Kidney (tissue), 14 donors: ENCODE data around the gene ME3. TPM values are rescaled to one million over a fixed set of nuclear protein-coding genes. Genes with fewer than 3 reads are reported as not detected.

Experiments used
- DNase-seq, 5 donors: peaks; one replicate each; pipeline ENCODE4 v3.0.0-alpha.2; 2013 to 2020
- FAIRE-seq: peaks from 2 replicates; lab custom pipeline; 2012; peaks lifted over from hg19 to GRCh38; lab: Jason Lieb, UNC
- H3K27ac ChIP-seq, 2 donors: one replicate each; pipeline ENCODE4 v1.7.0; 2013; ENCODE audit warnings: low read depth in 2 of 2, low read length in 2 of 2, inconsistent platforms in 1 of 2
- H3K27me3 ChIP-seq: one replicate; pipeline ENCODE4 v1.7.1; 2013; ENCODE audit warnings: low read length, inconsistent platforms; ENCODE audit not compliant: control insufficient read depth, insufficient read depth
- H3K36me3 ChIP-seq, 3 donors: one replicate each; pipeline versions ENCODE4 v1.7.0 to v1.7.1; 2013; ENCODE audit warnings: low read length in 3 of 3, control low read depth in 1 of 3, inconsistent platforms in 1 of 3; ENCODE audit not compliant: insufficient read depth in 3 of 3, control insufficient read depth in 2 of 3
- H3K4me1 ChIP-seq, 3 donors: one replicate each; pipeline versions ENCODE4 v1.7.0 to v1.7.1; 2013; ENCODE audit warnings: low read length in 3 of 3, inconsistent platforms in 1 of 3, low read depth in 1 of 3; ENCODE audit not compliant: control insufficient read depth in 2 of 3, insufficient read depth in 2 of 3
- H3K4me3 ChIP-seq, 3 donors: one replicate each; pipeline versions ENCODE4 v1.7.0 to v1.8.1; 2013; ENCODE audit warnings: low read length in 3 of 3, control low read depth in 1 of 3, inconsistent platforms in 1 of 3
- H3K9ac ChIP-seq, 3 donors: one replicate each; pipeline versions ENCODE4 v1.7.0 to v1.7.1; 2013; ENCODE audit warnings: low read length in 3 of 3, control low read depth in 1 of 3, inconsistent platforms in 1 of 3
- H3K9me3 ChIP-seq, 3 donors: one replicate each; pipeline versions ENCODE4 v1.7.0 to v1.7.1; 2013; ENCODE audit warnings: low read length in 3 of 3, control low read depth in 1 of 3, inconsistent platforms in 1 of 3; ENCODE audit not compliant: control insufficient read depth in 2 of 3, insufficient read depth in 1 of 3
- CTCF ChIP-seq: IDR thresholded peaks from 3 replicates; pipeline ENCODE4 v1.5.1; 2012; ENCODE audit warnings: mild to moderate bottlenecking, moderate library complexity, borderline replicate concordance; ENCODE audit not compliant: insufficient read depth; ENCODE audit errors: extremely low read depth
- intact Hi-C: fragments of 100-400 bp; cut with DNase I; formaldehyde crosslinking; loops from one replicate; pipeline ENCODE4 v1.11.1; 2022
- polyA plus RNA-seq: library from polyadenylated mRNA; stranded (reverse); fragments of 350-450 nt; fragmentation: Illumina TruSeq; extraction: RNeasy Lipid Tissue Mini Kit (QIAGEN cat#74804); gene quantifications from one replicate; pipeline ENCODE4 v1.2.3, GENCODE V29; 2014; ENCODE audit warnings: low read depth, low replicate concordance; ENCODE audit not compliant: insufficient read depth
- total RNA-seq: library from RNA; stranded (reverse); fragmentation: NEBNext Ultra II Directional; extraction: Animal tissue kit (Norgen Biotek cat#: 25700); gene quantifications from one replicate; pipeline ENCODE4 v1.2.1, GENCODE V29; 2021
- donor health status: control.
- donor health status: control.
- donor health status: control.
- donor health status: control.
- donor health status: control.
- donor health status: DM: yes; HTN: yes; CAD: no.
- donor health status: Normal renal cell carcinoma (clear cell type).

ME3 gene
- total and polyA plus RNA-seq, 2 donors from 2014 or later, result 13.2 to 32.2 TPM

GRCh38 chr11:86670911-86671310 lies 1.5 kb downstream of the ME3 start:
- H3K4me3 ChIP-seq, result peak overlapping the region; percentile 65 to 84 (median 79)
- DNase-seq (no peak), FAIRE-seq (no peak)
- intact Hi-C loops, result no loop called here
- H3K9me3 ChIP-seq, result no peaks in the 10 kb centered on the region
- peak overlapping the region; percentile 94 to 96 for H3K27ac ChIP-seq
- H3K36me3 ChIP-seq, result no peaks in the 10 kb centered on the region
- H3K9ac ChIP-seq, result peak overlapping the region in 2 of 3 donors; percentile 11 to 89
- TF ChIP-seq CTCF, result no peak
- H3K4me1 ChIP-seq, result peaks cover 0 to 8% (median under 1%) of the 10 kb centered on the region in 3 donors
- no peaks in the 10 kb centered on the region for H3K27me3 ChIP-seq

GRCh38 chr11:86670181-86670580 lies 2.2 kb downstream of the ME3 start:
- H3K36me3 ChIP-seq, result no peaks in the 10 kb centered on the region
- peak overlapping the region in 2 of 3 donors; percentile 7 to 79 for H3K4me3 ChIP-seq
- peaks cover 0 to 8% (median 0%) of the 10 kb centered on the region in 3 donors for H3K4me1 ChIP-seq
- DNase-seq (no peak), FAIRE-seq (no peak)
- peak overlapping the region in 1 of 2 donors; percentile 96 for H3K27ac ChIP-seq
- no peaks in the 10 kb centered on the region for H3K27me3 ChIP-seq
- no peaks in the 10 kb centered on the region for H3K9me3 ChIP-seq
- TF ChIP-seq CTCF, result no peak
- intact Hi-C loops, result no loop called here
- H3K9ac ChIP-seq, result peak overlapping the region in 1 of 3 donors; percentile 89

- no peak for TF ChIP-seq CTCF
- no peak for FAIRE-seq
- no peak for DNase-seq
- Histone ChIP-seq H3K9me3 (no peaks in the 10 kb centered on the region), H3K4me3 (no peak overlapping the region), H3K4me1 (peaks cover 0 to 5% (median 0%) of the 10 kb centered on the region in 3 donors), H3K27me3 (no peaks in the 10 kb centered on the region), H3K36me3 (no peaks in the 10 kb centered on the region), H3K27ac (peak overlapping the region in 1 of 2 donors; percentile 96), H3K9ac (no peak overlapping the region)
- intact Hi-C loops, result no loop called here
Observed at GRCh38 chr11:86669424-86669823, 3.0 kb downstream of the ME3 start.

- TF ChIP-seq CTCF, result no peak
- Histone ChIP-seq H3K36me3 (no peaks in the 10 kb centered on the region), H3K27ac (no peak overlapping the region), H3K27me3 (no peaks in the 10 kb centered on the region), H3K9me3 (no peaks in the 10 kb centered on the region), H3K9ac (no peak overlapping the region), H3K4me3 (no peak overlapping the region), H3K4me1 (peaks cover 0 to 5% (median 0%) of the 10 kb centered on the region in 3 donors)
- DNase-seq (no peak), FAIRE-seq (no peak)
- intact Hi-C loops, result no loop called here
Observed at GRCh38 chr11:86668929-86669328, 3.5 kb downstream of the ME3 start.
